Gastroesophageal sphincter (tissue), 4 donors: ENCODE results near the gene HEPN1. TPM values are rescaled to one million over a fixed set of nuclear protein-coding genes. Genes with fewer than 3 reads are reported as not detected.

Experiments
- ATAC-seq: fragments of 150-250 bp; one replicate; pipeline ENCODE4 v1.9.1; 2016; ENCODE audit warnings: mild to moderate bottlenecking, moderate library complexity
- H3K27ac ChIP-seq, 4 donors: fragments of 200-600 bp; sonication (generic) in 3 of 4; 1 replicate in 3 of 4; 2 replicates in 1 of 4; pipeline ENCODE4 v1.5.1; 2016 to 2019
- H3K27me3 ChIP-seq: fragments of 200-600 bp; sonication (generic); one replicate; pipeline ENCODE4 v1.5.1; 2019
- H3K36me3 ChIP-seq, 2 donors: fragments of 200-600 bp; sonication (generic); one replicate each; pipeline ENCODE4 v1.5.1; 2019; ENCODE audit warnings: control low read depth in 1 of 2
- H3K4me1 ChIP-seq, 3 donors: fragments of 200-600 bp; sonication (generic); 1 replicate in 2 of 3; 2 replicates in 1 of 3; pipeline ENCODE4 v1.5.1; 2016 to 2019; ENCODE audit warnings: control low read depth in 2 of 3
- H3K4me3 ChIP-seq, 2 donors: fragments of 200-600 bp; sonication (generic); one replicate each; pipeline ENCODE4 v1.5.1; 2019; ENCODE audit warnings: mild to moderate bottlenecking in 1 of 2, moderate library complexity in 1 of 2
- H3K9me3 ChIP-seq, 3 donors: fragments of 200-600 bp; sonication (generic); one replicate each; pipeline ENCODE4 v1.5.1; 2017 to 2019; ENCODE audit warnings: control low read depth in 2 of 3
- CTCF ChIP-seq, 4 experiments: fragments of 200-600 bp in 2 of 4; fragments of 450-650 bp in 2 of 4; sonication (generic) in 1 of 4; IDR thresholded peaks; one replicate each; pipeline ENCODE4 v1.5.1; 2017 to 2019; ENCODE audit warnings: antibody characterized with exemption in 4 of 4, mild to moderate bottlenecking in 2 of 4, moderate library complexity in 2 of 4
- EP300 ChIP-seq: sonication (generic); formaldehyde crosslinking; IDR thresholded peaks from one replicate; pipeline ENCODE4 v1.6.1; 2017; ENCODE audit warnings: antibody characterized with exemption, mild to moderate bottlenecking
- POLR2A ChIP-seq, 2 donors: fragments of 450-650 bp; IDR thresholded peaks; one replicate each; pipeline ENCODE4 v1.6.1; 2017; ENCODE audit warnings: antibody characterized with exemption in 2 of 2, mild to moderate bottlenecking in 2 of 2, moderate library complexity in 1 of 2
- POLR2AphosphoS5 ChIP-seq: sonication (generic); formaldehyde crosslinking; IDR thresholded peaks from one replicate; pipeline ENCODE4 v1.6.1; 2017; ENCODE audit warnings: antibody characterized with exemption
- whole genome bisulfite sequencing, 2 donors: methylation state at CpG; one replicate each; pipeline ENCODE4 v1.1.5; 2018; ENCODE audit warnings: low coverage in 1 of 2; 5-methylcytosine and 5-hydroxymethylcytosine counted together
- total RNA-seq, 4 donors: library from RNA; depleted of rRNA; stranded (reverse); fragments of >200 nt; gene quantifications; one replicate each; pipeline ENCODE4 v1.1.0, GENCODE V29; 2016

Gene HEPN1
- total RNA-seq = under 1 TPM in 1 of 4 donors, not detected in 3; 0.67 TPM

- Histone ChIP-seq H3K27ac (no peak within 1 kb of the TSS), H3K27me3 (peaks cover 44% of the 10 kb centered on the region), H3K9me3 (no peaks in the 10 kb centered on the region), H3K4me1 (peaks cover 0 to 14% (median 3%) of the 10 kb centered on the region in 3 donors), H3K36me3 (no peaks in the 10 kb centered on the region), H3K4me3 (no peak within 1 kb of the TSS)
- no peak for ATAC-seq
- 60 to 73% methylated on average over 1 to 3 of the region's 3 CpGs for WGBS, 2 donors
- TF ChIP-seq POLR2A (IDR thresholded peaks at IDR 0.05) = no peak
- TF ChIP-seq POLR2AphosphoS5 = no peak
- no peak for TF ChIP-seq EP300
- TF ChIP-seq CTCF (IDR thresholded peaks at IDR 0.05) = no peak
Observed at GRCh38 chr11:124918950-124919349, at the start of gene HEPN1. HEPN1 (plus strand) TSS chr11:124919250.

GRCh38 chr11:124869331-124869730 is 49.7 kb upstream of the HEPN1 start:
- H3K36me3 ChIP-seq = no peaks in the 10 kb centered on the region
- H3K27me3 ChIP-seq = peaks cover 99% of the 10 kb centered on the region
- no peak for ATAC-seq
- TF ChIP-seq CTCF (IDR thresholded peaks at IDR 0.05) (no peak), POLR2AphosphoS5 (no peak), POLR2A (IDR thresholded peaks at IDR 0.05) (no peak), EP300 (no peak)
- no peaks in the 10 kb centered on the region for H3K9me3 ChIP-seq
- 0% methylated on average over 2 to 4 of the region's 16 CpGs for WGBS, 2 donors
- H3K4me3 ChIP-seq = no peak overlapping the region
- no peak overlapping the region for H3K27ac ChIP-seq
- H3K4me1 ChIP-seq = peaks cover 0 to 50% (median 22%) of the 10 kb centered on the region in 3 donors

- H3K9me3 ChIP-seq = no peaks in the 10 kb centered on the region
- no peaks in the 10 kb centered on the region for H3K36me3 ChIP-seq
- peaks cover 98% of the 10 kb centered on the region for H3K27me3 ChIP-seq
- H3K27ac ChIP-seq = no peak overlapping the region
- H3K4me3 ChIP-seq = no peak overlapping the region
- WGBS, 2 donors = 59% methylated on average over 7 of the region's 14 CpGs
- ATAC-seq = no peak
- peaks cover 0 to 46% (median 22%) of the 10 kb centered on the region in 3 donors for H3K4me1 ChIP-seq
- TF ChIP-seq POLR2A (IDR thresholded peaks at IDR 0.05) (no peak), POLR2AphosphoS5 (no peak), CTCF (IDR thresholded peaks at IDR 0.05) (no peak), EP300 (no peak)
Observed at GRCh38 chr11:124869856-124870387, 49.1 kb upstream of the HEPN1 start.

- WGBS, 2 donors = 46% methylated on average over 6 of the region's 7 CpGs; no CpG with 5 or more reads in 1 of the 2 donors
- H3K4me3 ChIP-seq = no peak overlapping the region
- H3K9me3 ChIP-seq = no peaks in the 10 kb centered on the region
- H3K27me3 ChIP-seq = peaks cover 96% of the 10 kb centered on the region
- no peaks in the 10 kb centered on the region for H3K36me3 ChIP-seq
- no peak for ATAC-seq
- no peak overlapping the region for H3K27ac ChIP-seq
- TF ChIP-seq EP300 (no peak), POLR2AphosphoS5 (no peak), POLR2A (IDR thresholded peaks at IDR 0.05) (no peak), CTCF (IDR thresholded peaks at IDR 0.05) (no peak)
- peaks cover 0 to 42% (median 17%) of the 10 kb centered on the region in 3 donors for H3K4me1 ChIP-seq
Observed at GRCh38 chr11:124870430-124870829, 48.6 kb upstream of the HEPN1 start.

- Histone ChIP-seq H3K27ac (no peak overlapping the region), H3K36me3 (no peaks in the 10 kb centered on the region), H3K4me3 (no peak overlapping the region), H3K4me1 (peaks cover 0 to 38% (median 12%) of the 10 kb centered on the region in 3 donors), H3K9me3 (no peaks in the 10 kb centered on the region), H3K27me3 (peaks cover 77% of the 10 kb centered on the region)
- TF ChIP-seq EP300 = no peak
- no peak for TF ChIP-seq CTCF (IDR thresholded peaks at IDR 0.05)
- TF ChIP-seq POLR2A (IDR thresholded peaks at IDR 0.05) = no peak
- TF ChIP-seq POLR2AphosphoS5 = no peak
- WGBS, 2 donors = 67% methylated on average over 3 of the region's 8 CpGs; no CpG with 5 or more reads in 1 of the 2 donors
- ATAC-seq = no peak
Observed at GRCh38 chr11:124872280-124872679, 46.8 kb upstream of the HEPN1 start.
